Naive thymus-derived CD4-positive, alpha-beta T cell (primary cell): ENCODE measurements around the gene RIOX2. TPM values are rescaled to one million over a fixed set of nuclear protein-coding genes. Genes with fewer than 3 reads are reported as not detected.

ENCODE experiments used
- ATAC-seq: fragments of 150-1000 bp; cut with Tn5 transposase; 2 replicates; pipeline ENCODE4 v1.10.0; 2021; ENCODE audit warnings: mild to moderate bottlenecking, moderate library complexity
- CTCF ChIA-PET: fragments of 350-600 bp; sonication (Branson Sonifier 250); formaldehyde crosslinking; loops from one replicate; lab custom pipeline; 2021; ENCODE audit warnings: antibody characterized with exemption; lab: Charles Lee
- POLR2A ChIA-PET: fragments of 350-600 bp; sonication (Branson Sonifier 250); formaldehyde crosslinking; loops from one replicate; lab custom pipeline; 2021; ENCODE audit warnings: antibody characterized with exemption, inconsistent platforms; lab: Charles Lee
- DNase-seq, 9 donors: peaks; one replicate each; pipeline versions ENCODE4 v3.0.0 to v3.0.0-alpha.2; 2020 to 2022; ENCODE audit warnings: mixed read lengths in 1 of 9
- H3K27ac ChIP-seq: one replicate; pipeline ENCODE4 v1.7.0; 2013; ENCODE audit warnings: mild to moderate bottlenecking, low read depth, low read length, moderate library complexity
- H3K27me3 ChIP-seq, 2 donors: one replicate each; pipeline ENCODE4 v1.7.0; 2013; ENCODE audit warnings: low read length in 2 of 2, mild to moderate bottlenecking in 2 of 2, moderate library complexity in 2 of 2; ENCODE audit not compliant: control insufficient read depth in 2 of 2, insufficient read depth in 2 of 2
- H3K36me3 ChIP-seq, 3 experiments: 1 replicate in 2 of 3; 2 replicates in 1 of 3; pipeline ENCODE4 v1.7.0; 2013; ENCODE audit warnings: low read length in 3 of 3, mild to moderate bottlenecking in 3 of 3, moderate library complexity in 1 of 3; ENCODE audit not compliant: insufficient read depth in 3 of 3, control insufficient read depth in 2 of 3
- H3K4me1 ChIP-seq, 2 donors: one replicate each; pipeline ENCODE4 v1.7.0; 2013; ENCODE audit warnings: low read length in 2 of 2, mild to moderate bottlenecking in 2 of 2, moderate library complexity in 1 of 2; ENCODE audit not compliant: control insufficient read depth in 2 of 2, insufficient read depth in 2 of 2
- H3K4me3 ChIP-seq: 2 replicates; pipeline ENCODE4 v1.7.0; 2013; ENCODE audit warnings: mild to moderate bottlenecking, low read length
- H3K9me3 ChIP-seq, 3 experiments: 1 replicate in 2 of 3; 2 replicates in 1 of 3; pipeline ENCODE4 v1.7.0; 2013; ENCODE audit warnings: low read length in 3 of 3; ENCODE audit not compliant: control insufficient read depth in 2 of 3
- H3K27ac Mint-ChIP-seq, 9 donors: one replicate each; pipeline ENCODE4 v1.8.0; 2020 to 2022; ENCODE audit warnings: mixed read lengths in 9 of 9, mild to moderate bottlenecking in 8 of 9, moderate library complexity in 5 of 9, inconsistent platforms in 2 of 9
- H3K27me3 Mint-ChIP-seq, 5 donors: one replicate each; pipeline ENCODE4 v1.8.0; 2021 to 2022; ENCODE audit warnings: mixed read lengths in 5 of 5, mild to moderate bottlenecking in 1 of 5
- H3K36me3 Mint-ChIP-seq, 5 donors: one replicate each; pipeline ENCODE4 v1.8.0; 2020 to 2022; ENCODE audit warnings: mixed read lengths in 5 of 5, mild to moderate bottlenecking in 3 of 5, inconsistent platforms in 1 of 5
- H3K4me1 Mint-ChIP-seq, 7 donors: one replicate each; pipeline ENCODE4 v1.8.0; 2020 to 2022; ENCODE audit warnings: mixed read lengths in 7 of 7, mild to moderate bottlenecking in 3 of 7, inconsistent platforms in 1 of 7
- H3K4me3 Mint-ChIP-seq, 10 donors: one replicate each; pipeline ENCODE4 v1.8.0; 2020 to 2022; ENCODE audit warnings: mild to moderate bottlenecking in 10 of 10, mixed read lengths in 10 of 10, moderate library complexity in 6 of 10, inconsistent platforms in 2 of 10
- H3K9me3 Mint-ChIP-seq, 11 donors: one replicate each; pipeline ENCODE4 v1.8.0; 2020 to 2022; ENCODE audit warnings: mixed read lengths in 11 of 11, mild to moderate bottlenecking in 4 of 11, inconsistent platforms in 1 of 11, moderate library complexity in 1 of 11
- intact Hi-C, 2 donors: fragments of 100-400 bp; cut with micrococcal nuclease; formaldehyde crosslinking; loops; one replicate each; pipeline ENCODE4 v1.15.1; 2023
- polyA plus RNA-seq, 2 donors: library from polyadenylated mRNA; unstranded; fragments of 300-500 nt; fragmentation: Illumina TruSeq; gene quantifications; one replicate each; pipeline ENCODE4 v1.2.3, GENCODE V29; 2021
- total RNA-seq, 6 experiments: library from RNA in 5 of 6; stranded (reverse) in 5 of 6; gene quantifications; 1 replicate in 5 of 6; 2 replicates in 1 of 6; pipeline ENCODE4 v1.2.3 and lab custom pipeline; 2021 to 2026

Gene RIOX2
- total and polyA plus RNA-seq, 7 experiments from 2014 or later, result 17.8 to 110 (median 31.4) TPM

DNA sequence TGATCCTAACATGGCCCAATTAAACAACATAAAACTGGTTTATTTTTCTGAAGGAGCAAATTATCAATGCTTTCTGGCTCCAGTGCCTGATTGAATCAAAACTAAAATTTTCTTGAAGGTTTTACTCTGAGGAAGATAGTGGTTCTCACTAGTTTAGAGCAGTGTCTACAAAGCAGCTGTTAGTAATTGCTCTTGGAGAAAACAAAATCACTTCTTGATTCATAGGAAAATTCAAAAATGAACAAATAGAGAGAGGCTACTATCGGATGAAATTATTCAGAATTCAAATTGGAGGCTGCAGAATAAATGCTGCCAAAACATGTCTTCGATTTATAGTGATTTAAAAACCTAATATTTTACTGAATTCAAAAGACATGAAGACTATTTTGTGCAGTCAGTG, 15.1 kb upstream of the RIOX2 start:
- ChIA-PET POLR2A (interaction anchor here (0.7 kb wide), 1 partner anchor 166 kb away, joined by 3 read pairs; the partner anchor contains the start of gene CRYBG3), CTCF (interaction anchor here (1.0 kb wide), 1 partner anchor 51 kb away, joined by 3 read pairs; no protein-coding TSS in a partner anchor)
- Mint-ChIP-seq H3K9me3 (peaks cover 0 to 21% (median 0%) of the 10 kb centered on the region in 11 donors), H3K27ac (no peak overlapping the region), H3K27me3 (no peaks in the 10 kb centered on the region), H3K36me3 (peaks cover 0 to 32% (median 0%) of the 10 kb centered on the region in 5 donors), H3K4me1 (peaks cover 11 to 52% (median 21%) of the 10 kb centered on the region in 7 donors), H3K4me3 (no peak overlapping the region)
- no peak for ATAC-seq
- Histone ChIP-seq H3K4me3 (no peak overlapping the region), H3K27ac (no peak overlapping the region), H3K9me3 (no peaks in the 10 kb centered on the region), H3K4me1 (peaks cover 0 to 20% of the 10 kb centered on the region in 2 donors), H3K27me3 (no peaks in the 10 kb centered on the region), H3K36me3 (no peaks in the 10 kb centered on the region)
- no peak for DNase-seq
- intact Hi-C loops, result no loop called here

DNA sequence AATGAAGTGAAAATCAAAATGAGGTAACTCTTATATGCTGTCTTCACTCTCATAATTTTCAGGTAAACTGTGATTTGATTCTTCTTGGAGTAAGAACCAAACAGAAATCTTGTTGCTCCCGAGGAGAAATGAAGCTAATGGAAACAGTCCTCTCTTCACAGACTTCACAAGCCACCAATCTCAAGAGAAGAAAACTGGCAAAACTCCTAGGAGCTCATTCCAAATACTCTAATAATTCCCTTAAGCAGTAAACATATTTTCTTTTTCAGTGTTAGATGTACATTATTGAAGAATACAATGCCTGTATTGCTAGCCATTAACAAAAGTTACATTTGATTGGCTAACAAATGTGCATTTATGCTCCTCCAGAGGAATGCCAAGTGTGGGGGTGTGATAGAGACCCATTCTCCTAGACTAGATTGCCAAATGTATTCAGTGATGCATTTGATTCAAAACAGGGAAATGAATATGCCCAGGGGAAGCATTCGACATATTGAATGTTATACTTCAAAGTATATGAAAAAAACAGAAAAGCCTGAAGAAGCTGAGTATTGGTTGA, 11.8 kb upstream of the RIOX2 start:
- no peaks in the 10 kb centered on the region for H3K36me3 ChIP-seq
- Mint-ChIP-seq H3K9me3 (peaks cover 0 to 14% (median 0%) of the 10 kb centered on the region in 11 donors), H3K36me3 (peaks cover 0 to 27% (median 0%) of the 10 kb centered on the region in 5 donors), H3K4me1 (peaks cover 0 to 53% (median 0%) of the 10 kb centered on the region in 7 donors), H3K27ac (no peak overlapping the region), H3K27me3 (peaks cover 0 to 4% (median 0%) of the 10 kb centered on the region in 5 donors), H3K4me3 (no peak overlapping the region)
- no peak overlapping the region for H3K27ac ChIP-seq
- DNase-seq, result no peak
- CTCF ChIA-PET, result interaction anchor here (1.0 to 1.1 kb wide), 2 partner anchors 38 to 43 kb away, joined by 3 to 4 read pairs; no protein-coding TSS in a partner anchor
- no peaks in the 10 kb centered on the region for H3K4me1 ChIP-seq
- no peaks in the 10 kb centered on the region for H3K27me3 ChIP-seq
- POLR2A ChIA-PET, result no interaction called here
- H3K4me3 ChIP-seq, result no peak overlapping the region
- no peak for ATAC-seq
- H3K9me3 ChIP-seq, result no peaks in the 10 kb centered on the region
- intact Hi-C loops, result no loop called here

DNA sequence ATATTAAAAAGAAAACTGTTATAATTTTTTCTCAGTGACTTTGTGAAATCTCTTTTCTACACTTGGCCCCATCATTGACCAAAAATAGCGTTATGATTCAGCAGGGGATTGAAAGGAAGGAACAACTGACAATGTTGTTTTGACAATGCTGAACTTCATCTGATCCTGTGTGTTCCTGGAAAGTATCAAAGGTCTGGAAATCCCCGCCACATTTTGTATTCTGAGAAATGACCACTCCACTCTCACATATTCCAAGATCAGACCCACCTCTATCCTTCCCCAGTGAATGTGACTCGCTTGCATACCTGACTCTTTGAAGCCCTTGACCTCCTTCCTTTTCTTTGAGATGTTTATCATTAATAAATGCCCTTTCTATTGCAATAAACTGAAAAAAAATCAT, 9.7 kb upstream of the RIOX2 start:
- H3K4me3 ChIP-seq, result no peak overlapping the region
- intact Hi-C loops, result loop anchor here in 1 of 2 donors (1.0 kb wide), 2 partner anchors 8 to 10 kb away; partner anchors contain the start of gene RIOX2
- DNase-seq (peak in 1 of 9 donors; percentile 38), ATAC-seq (no peak)
- H3K36me3 ChIP-seq, result no peaks in the 10 kb centered on the region
- H3K36me3 Mint-ChIP-seq, result peaks cover 0 to 18% (median 0%) of the 10 kb centered on the region in 5 donors
- H3K9me3 Mint-ChIP-seq, result peaks cover 0 to 3% (median 0%) of the 10 kb centered on the region in 11 donors
- peak overlapping the region in 1 of 10 donors; percentile 62 for H3K4me3 Mint-ChIP-seq
- no peaks in the 10 kb centered on the region for H3K27me3 ChIP-seq
- no peaks in the 10 kb centered on the region for H3K9me3 ChIP-seq
- H3K27me3 Mint-ChIP-seq, result peaks cover 0 to 4% (median 0%) of the 10 kb centered on the region in 5 donors
- peaks cover 0 to 63% (median 0%) of the 10 kb centered on the region in 7 donors for H3K4me1 Mint-ChIP-seq
- H3K27ac ChIP-seq, result no peak overlapping the region
- H3K4me1 ChIP-seq, result no peaks in the 10 kb centered on the region
- ChIA-PET POLR2A (no interaction called here), CTCF (no interaction called here)
- H3K27ac Mint-ChIP-seq, result peak overlapping the region in 1 of 9 donors; percentile 84

DNA sequence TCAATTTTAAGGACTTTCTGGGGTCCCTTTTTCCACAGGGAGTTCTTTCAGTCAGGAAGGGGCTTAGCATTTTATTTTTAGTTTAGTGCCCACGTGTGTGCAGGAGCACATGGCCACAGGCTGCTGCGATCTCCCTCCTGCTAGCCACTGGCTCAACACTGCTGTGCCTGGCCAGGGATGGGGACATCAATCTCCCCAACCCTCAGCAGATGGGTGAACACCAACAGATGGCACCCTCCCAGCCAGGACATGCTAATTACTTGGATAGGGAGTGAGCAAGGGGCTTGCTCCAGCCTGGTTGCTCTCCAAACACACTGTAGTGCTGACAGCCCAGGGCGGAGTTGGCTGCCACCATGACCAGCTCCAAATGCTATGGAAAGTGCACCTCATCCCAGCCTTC, 7.4 kb upstream of the RIOX2 start:
- no peaks in the 10 kb centered on the region for H3K36me3 ChIP-seq
- Mint-ChIP-seq H3K4me3 (no peak overlapping the region), H3K27me3 (peaks cover 0 to 4% (median 0%) of the 10 kb centered on the region in 5 donors), H3K27ac (no peak overlapping the region), H3K36me3 (peaks cover 0 to 10% (median 0%) of the 10 kb centered on the region in 5 donors), H3K4me1 (peaks cover 0 to 81% (median 7%) of the 10 kb centered on the region in 7 donors), H3K9me3 (peaks cover 0 to 3% (median 0%) of the 10 kb centered on the region in 11 donors)
- CTCF ChIA-PET, result interaction anchor here (0.9 kb wide), 1 partner anchor 43 kb away, joined by 3 read pairs; no protein-coding TSS in a partner anchor
- H3K27ac ChIP-seq, result no peak overlapping the region
- no peak for ATAC-seq
- DNase-seq, result no peak
- H3K4me3 ChIP-seq, result no peak overlapping the region
- no peaks in the 10 kb centered on the region for H3K9me3 ChIP-seq
- no peaks in the 10 kb centered on the region for H3K4me1 ChIP-seq
- intact Hi-C loops, result no loop called here
- H3K27me3 ChIP-seq, result no peaks in the 10 kb centered on the region
- POLR2A ChIA-PET, result no interaction called here

DNA sequence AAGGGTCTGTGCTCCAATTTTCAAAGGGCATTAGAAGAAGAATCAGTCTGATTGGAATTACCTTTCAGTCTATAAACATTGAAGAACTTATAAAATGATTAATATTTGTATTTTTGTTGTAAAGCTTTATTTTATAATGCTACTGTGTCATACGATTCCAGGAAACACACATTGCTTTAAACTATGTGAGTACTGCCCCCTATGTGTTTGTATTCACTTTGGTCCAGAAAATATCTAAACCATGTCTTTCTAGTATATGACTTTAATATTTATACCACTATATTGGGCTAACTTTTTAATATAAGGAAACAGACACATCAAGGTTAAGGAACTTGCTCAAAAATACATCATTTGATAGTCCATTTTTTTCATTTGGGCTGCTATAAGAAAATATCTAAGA, 3.2 kb upstream of the RIOX2 start:
- no peak overlapping the region for H3K4me3 ChIP-seq
- ATAC-seq, result no peak
- H3K36me3 ChIP-seq, result no peaks in the 10 kb centered on the region
- no peaks in the 10 kb centered on the region for H3K27me3 ChIP-seq
- Mint-ChIP-seq H3K27me3 (no peaks in the 10 kb centered on the region), H3K9me3 (peaks cover 0 to 2% (median 0%) of the 10 kb centered on the region in 11 donors), H3K4me3 (no peak overlapping the region), H3K4me1 (peaks cover 18 to 78% (median 35%) of the 10 kb centered on the region in 7 donors), H3K27ac (peak overlapping the region in 2 of 9 donors; percentile 31 to 81), H3K36me3 (peaks cover 0 to 7% (median 0%) of the 10 kb centered on the region in 5 donors)
- POLR2A ChIA-PET, result no interaction called here
- H3K27ac ChIP-seq, result no peak overlapping the region
- H3K4me1 ChIP-seq, result peaks cover 9 to 20% of the 10 kb centered on the region in 2 donors
- no peak for DNase-seq
- CTCF ChIA-PET, result interaction anchor here (0.7 kb wide), 1 partner anchor 49 kb away, joined by 3 read pairs; no protein-coding TSS in a partner anchor
- no peaks in the 10 kb centered on the region for H3K9me3 ChIP-seq
- intact Hi-C loops, result no loop called here

- ATAC-seq, result no peak
- no peaks in the 10 kb centered on the region for H3K9me3 ChIP-seq
- Mint-ChIP-seq H3K4me1 (peaks cover 22 to 78% (median 40%) of the 10 kb centered on the region in 7 donors), H3K4me3 (peak overlapping the region in 5 of 10 donors; percentile 13 to 65 (median 48)), H3K27me3 (no peaks in the 10 kb centered on the region), H3K36me3 (peaks cover 0 to 7% (median 0%) of the 10 kb centered on the region in 5 donors), H3K27ac (peak overlapping the region in 2 of 9 donors; percentile 9 to 81), H3K9me3 (peaks cover 0 to 2% (median 0%) of the 10 kb centered on the region in 11 donors)
- no peaks in the 10 kb centered on the region for H3K36me3 ChIP-seq
- no peak for DNase-seq
- peaks cover 9 to 20% of the 10 kb centered on the region in 2 donors for H3K4me1 ChIP-seq
- H3K4me3 ChIP-seq, result no peak overlapping the region
- intact Hi-C loops, result loop anchor here (5.0 kb wide), 4 partner anchors 32 to 927 kb away; partner anchors contain the start of genes CPOX (in 1 of the 2) and DCBLD2 (in 1 of the 2)
- H3K27ac ChIP-seq, result no peak overlapping the region
- H3K27me3 ChIP-seq, result no peaks in the 10 kb centered on the region
- POLR2A ChIA-PET, result interaction anchor here (0.9 kb wide), 1 partner anchor 16 kb away, joined by 3 read pairs; no protein-coding TSS in a partner anchor
- CTCF ChIA-PET, result interaction anchor here (0.7 kb wide), 1 partner anchor 49 kb away, joined by 3 read pairs; no protein-coding TSS in a partner anchor
Measured at GRCh38 chr3:97974996-97975395, 2.8 kb upstream of the RIOX2 start.
